ENCODE data around the gene SHC4. TPM values are rescaled to one million over a fixed set of nuclear protein-coding genes. Genes with fewer than 3 reads are reported as not detected.

Gene SHC4
- total RNA-seq, 1 experiment from 2014 or later, result not detected

GRCh38 chr15:48802867-48803266, 160.9 kb downstream of the SHC4 start:
- intact Hi-C loops (cut with micrococcal nuclease; ENCODE audit: unreplicated experiment), result no loop called here
- no peak overlapping the region for H3K4me3 Mint-ChIP-seq (ENCODE audit: unreplicated experiment)
- CTCF ChIA-PET, result interaction anchor here (1.4 kb wide), 1 partner anchor 8 kb away, joined by 3 read pairs; the partner anchor contains the start of gene CEP152

GRCh38 chr15:48802257-48802656, 161.5 kb downstream of the SHC4 start:
- intact Hi-C loops (cut with micrococcal nuclease; ENCODE audit: unreplicated experiment), result no loop called here
- CTCF ChIA-PET, result interaction anchor here (0.7 to 1.4 kb wide), 2 partner anchors 8 to 536 kb away, joined by 3 to 4 read pairs; partner anchors contain the start of gene CEP152
- no peak for TF ChIP-seq CTCF (IDR thresholded peaks at IDR 0.05; ENCODE audit: insufficient read depth in 1 of 2, low read depth in 1 of 2, low read length in 1 of 2, severe bottlenecking in 1 of 2, unreplicated experiment in 1 of 2)
- no peaks in the 10 kb centered on the region for H3K4me1 Mint-ChIP-seq (ENCODE audit: low read depth, unreplicated experiment)
- no TSS peak for BruUV-seq (replicated peaks)
- Histone ChIP-seq H3K4me1 (no peaks in the 10 kb centered on the region), H3K36me3 (ENCODE audit: control insufficient read depth, insufficient read depth, low read length) (no peaks in the 10 kb centered on the region; the same call in 1 of the 2 replicates), H3K4me3 (ENCODE audit: low read depth, low read length) (no peak overlapping the region), H3K27me3 (replicated peaks; ENCODE audit: control insufficient read depth, insufficient read depth, low read length) (no peaks in the 10 kb centered on the region), H3K9me3 (no peaks in the 10 kb centered on the region)
- no peaks in the 10 kb centered on the region for H3K36me3 Mint-ChIP-seq (ENCODE audit: insufficient read depth, unreplicated experiment)
- H3K9me3 Mint-ChIP-seq (ENCODE audit: unreplicated experiment), result no peaks in the 10 kb centered on the region
- no peak for DNase-seq
- H3K27me3 Mint-ChIP-seq (ENCODE audit: insufficient read depth, unreplicated experiment), result no peaks in the 10 kb centered on the region
- H3K27ac Mint-ChIP-seq (ENCODE audit: unreplicated experiment), result no peak overlapping the region
- POLR2A ChIA-PET, result no interaction called here
- H3K4me3 Mint-ChIP-seq (ENCODE audit: unreplicated experiment), result no peak overlapping the region

More at GRCh38 chr15:48802867-48803266, 160.9 kb downstream of the SHC4 start:
- Histone ChIP-seq H3K36me3 (ENCODE audit: control insufficient read depth, insufficient read depth, low read length) (no peaks in the 10 kb centered on the region; the same call in 1 of the 2 replicates), H3K4me3 (ENCODE audit: low read depth, low read length) (no peak overlapping the region), H3K27me3 (replicated peaks; ENCODE audit: control insufficient read depth, insufficient read depth, low read length) (no peaks in the 10 kb centered on the region), H3K9me3 (no peaks in the 10 kb centered on the region), H3K4me1 (no peaks in the 10 kb centered on the region)
- H3K27ac Mint-ChIP-seq (ENCODE audit: unreplicated experiment), result no peak overlapping the region
- TF ChIP-seq CTCF (IDR thresholded peaks at IDR 0.05; ENCODE audit: insufficient read depth in 1 of 2, low read depth in 1 of 2, low read length in 1 of 2, severe bottlenecking in 1 of 2, unreplicated experiment in 1 of 2), result no peak
- H3K4me1 Mint-ChIP-seq (ENCODE audit: low read depth, unreplicated experiment), result no peaks in the 10 kb centered on the region
- no TSS peak for BruUV-seq (replicated peaks)
- H3K27me3 Mint-ChIP-seq (ENCODE audit: insufficient read depth, unreplicated experiment), result no peaks in the 10 kb centered on the region
- no peak for DNase-seq
- no peaks in the 10 kb centered on the region for H3K9me3 Mint-ChIP-seq (ENCODE audit: unreplicated experiment)
- no peaks in the 10 kb centered on the region for H3K36me3 Mint-ChIP-seq (ENCODE audit: insufficient read depth, unreplicated experiment)
- POLR2A ChIA-PET, result no interaction called here

- DNase-seq, result no peak
- POLR2A ChIA-PET, result interaction anchor here (1.0 kb wide), 1 partner anchor 10 kb away, joined by 4 read pairs; the partner anchor contains the start of gene CEP152
- BruUV-seq (replicated peaks), result no TSS peak
- Mint-ChIP-seq H3K27me3 (ENCODE audit: insufficient read depth, unreplicated experiment) (no peaks in the 10 kb centered on the region), H3K27ac (ENCODE audit: unreplicated experiment) (no peak overlapping the region), H3K36me3 (ENCODE audit: insufficient read depth, unreplicated experiment) (no peaks in the 10 kb centered on the region), H3K9me3 (ENCODE audit: unreplicated experiment) (no peaks in the 10 kb centered on the region), H3K4me1 (ENCODE audit: low read depth, unreplicated experiment) (no peaks in the 10 kb centered on the region), H3K4me3 (ENCODE audit: unreplicated experiment) (no peak overlapping the region)
- peak in 1 of 2 experiments; percentile 21 for TF ChIP-seq CTCF (IDR thresholded peaks at IDR 0.05; ENCODE audit: insufficient read depth in 1 of 2, low read depth in 1 of 2, low read length in 1 of 2, severe bottlenecking in 1 of 2, unreplicated experiment in 1 of 2)
- CTCF ChIA-PET, result interaction anchor here (0.6 to 1.4 kb wide), 4 partner anchors 10 to 182 kb away, joined by 3 to 10 read pairs (median 4); partner anchors contain the start of gene CEP152
- no peaks in the 10 kb centered on the region for H3K9me3 ChIP-seq
- no peaks in the 10 kb centered on the region for H3K4me1 ChIP-seq
- H3K4me3 ChIP-seq (ENCODE audit: low read depth, low read length), result no peak overlapping the region
- intact Hi-C loops (cut with micrococcal nuclease; ENCODE audit: unreplicated experiment), result no loop called here
- H3K36me3 ChIP-seq (ENCODE audit: control insufficient read depth, insufficient read depth, low read length), result no peaks in the 10 kb centered on the region; the same call in 1 of the 2 replicates
- H3K27me3 ChIP-seq (replicated peaks; ENCODE audit: control insufficient read depth, insufficient read depth, low read length), result no peaks in the 10 kb centered on the region
Measured at GRCh38 chr15:48800811-48801455, 162.8 kb downstream of the SHC4 start.
